GM18519 (cell line): ENCODE measurements around the gene PIK3C3.
"Not testable (repeated sequence)": the region's sequence is repeated elsewhere in the genome, so short reads cannot be mapped to it uniquely, and the experiment has no call there.

Source experiments
- ATAC-seq: cut with Tn5 transposase; IDR thresholded peaks from one replicate; pipeline ENCODE4 v1.9.1; 2021; ENCODE audit warnings: mild to moderate bottlenecking, moderate library complexity; ENCODE audit not compliant: unreplicated experiment, low FRiP score

Gene PIK3C3

DNA sequence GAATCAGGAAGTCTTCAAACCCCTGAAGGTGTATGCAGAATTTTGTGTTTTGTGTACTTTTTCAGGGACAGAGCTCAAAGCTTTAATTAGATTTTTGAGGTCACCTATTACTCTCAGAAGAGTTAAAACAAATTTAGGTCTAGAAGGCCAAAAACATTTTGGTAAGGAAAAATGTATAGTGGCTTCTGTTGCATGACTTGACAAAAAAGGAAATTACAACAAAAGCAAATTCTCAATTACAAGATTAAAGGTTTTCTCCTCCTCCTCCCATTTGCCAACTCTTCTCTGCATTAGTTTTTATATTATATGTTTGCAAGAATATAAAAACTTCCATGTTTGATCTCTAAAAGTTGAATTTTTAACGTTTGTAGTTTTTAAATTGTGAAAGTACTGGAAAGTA is 4.0 kb downstream of the PIK3C3 start:
- ATAC-seq, result no peak

DNA sequence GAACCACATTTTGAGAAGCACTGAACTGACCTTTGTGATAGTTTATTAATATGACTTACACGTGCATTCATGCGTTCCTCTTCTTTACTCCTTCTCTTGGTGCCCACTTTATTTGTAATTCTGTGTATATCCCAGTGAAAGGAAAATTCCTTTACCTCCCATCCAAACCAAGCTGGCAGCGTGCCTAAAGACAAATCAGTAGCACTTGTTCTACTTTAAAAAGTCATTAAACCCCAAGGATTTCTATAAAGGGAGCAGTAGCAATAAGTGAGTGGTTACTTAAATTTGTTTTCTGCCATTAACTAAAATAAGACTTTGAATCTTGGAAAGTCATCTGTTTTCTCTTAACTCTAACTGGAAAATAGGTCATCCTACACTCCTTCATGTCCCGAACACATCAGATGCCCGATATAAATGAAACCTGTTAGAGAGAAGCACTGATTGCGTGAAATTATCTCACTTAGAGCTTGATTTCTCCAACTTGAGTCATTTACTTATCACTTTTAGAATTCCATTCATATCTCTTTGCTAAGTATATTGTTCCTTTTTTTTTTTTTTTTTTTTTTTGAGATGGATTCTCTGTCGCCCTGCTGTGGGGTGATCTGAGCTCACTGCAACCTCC is 10.7 kb downstream of the PIK3C3 start:
- ATAC-seq, result no peak

DNA sequence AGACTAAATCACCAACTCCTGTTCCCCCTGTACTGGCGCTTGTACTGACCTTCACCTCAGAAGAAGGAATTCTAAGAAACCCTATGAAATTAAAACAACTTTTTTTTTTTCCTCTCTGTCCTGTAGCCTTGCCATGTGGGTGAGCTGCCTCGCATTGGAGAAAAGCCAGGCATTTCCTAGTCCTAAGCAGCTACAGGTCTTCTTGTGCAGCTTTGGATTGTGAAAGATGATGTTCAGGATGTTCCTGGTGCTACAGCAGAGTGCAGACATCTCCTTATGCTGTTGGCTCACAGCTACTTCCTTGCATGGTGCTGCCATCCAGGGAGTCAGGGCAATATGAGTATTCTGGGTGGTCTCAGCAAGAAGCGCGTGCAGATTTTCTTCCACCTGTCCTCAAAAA is 11.9 kb downstream of the PIK3C3 start:
- no peak for ATAC-seq

DNA sequence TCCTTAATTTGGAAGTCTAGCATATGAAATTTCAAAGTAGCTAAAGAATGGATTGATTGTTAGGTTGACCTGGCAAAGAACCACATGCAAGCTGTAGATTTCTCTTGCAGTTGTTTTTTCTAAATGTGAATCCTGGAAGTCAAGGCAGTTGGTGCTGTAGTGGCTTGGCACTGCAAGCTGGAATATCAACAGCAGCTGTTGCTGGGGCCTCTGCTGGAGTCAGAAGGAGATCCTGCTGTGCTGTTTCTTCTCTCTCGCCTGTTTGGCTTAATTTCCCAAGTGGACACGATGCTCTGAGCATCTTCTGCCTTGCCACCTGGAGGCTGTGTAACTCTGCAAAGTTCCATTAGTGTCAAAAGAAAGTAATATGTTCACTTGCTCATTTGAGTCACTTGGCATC is 12.6 kb downstream of the PIK3C3 start:
- no peak for ATAC-seq

DNA sequence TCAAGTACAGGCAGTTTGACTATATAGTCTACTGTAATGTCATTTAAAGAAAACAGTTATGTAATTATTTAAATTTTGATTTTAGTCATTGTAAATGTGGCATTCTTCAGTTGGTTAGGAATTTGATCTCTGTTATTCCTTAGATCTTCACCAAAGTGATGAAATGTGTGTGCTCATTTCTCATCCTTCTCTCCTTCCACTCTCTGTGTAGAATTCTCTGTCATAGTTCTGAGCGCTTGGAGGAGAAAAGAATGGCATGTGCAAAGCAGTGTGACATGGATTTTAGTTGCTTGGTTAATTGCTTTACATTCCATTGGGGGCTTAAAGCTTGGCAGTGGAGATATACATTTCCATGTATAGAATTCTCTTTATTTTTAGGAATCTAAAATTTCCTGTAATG is 14.8 kb downstream of the PIK3C3 start:
- no peak for ATAC-seq

DNA sequence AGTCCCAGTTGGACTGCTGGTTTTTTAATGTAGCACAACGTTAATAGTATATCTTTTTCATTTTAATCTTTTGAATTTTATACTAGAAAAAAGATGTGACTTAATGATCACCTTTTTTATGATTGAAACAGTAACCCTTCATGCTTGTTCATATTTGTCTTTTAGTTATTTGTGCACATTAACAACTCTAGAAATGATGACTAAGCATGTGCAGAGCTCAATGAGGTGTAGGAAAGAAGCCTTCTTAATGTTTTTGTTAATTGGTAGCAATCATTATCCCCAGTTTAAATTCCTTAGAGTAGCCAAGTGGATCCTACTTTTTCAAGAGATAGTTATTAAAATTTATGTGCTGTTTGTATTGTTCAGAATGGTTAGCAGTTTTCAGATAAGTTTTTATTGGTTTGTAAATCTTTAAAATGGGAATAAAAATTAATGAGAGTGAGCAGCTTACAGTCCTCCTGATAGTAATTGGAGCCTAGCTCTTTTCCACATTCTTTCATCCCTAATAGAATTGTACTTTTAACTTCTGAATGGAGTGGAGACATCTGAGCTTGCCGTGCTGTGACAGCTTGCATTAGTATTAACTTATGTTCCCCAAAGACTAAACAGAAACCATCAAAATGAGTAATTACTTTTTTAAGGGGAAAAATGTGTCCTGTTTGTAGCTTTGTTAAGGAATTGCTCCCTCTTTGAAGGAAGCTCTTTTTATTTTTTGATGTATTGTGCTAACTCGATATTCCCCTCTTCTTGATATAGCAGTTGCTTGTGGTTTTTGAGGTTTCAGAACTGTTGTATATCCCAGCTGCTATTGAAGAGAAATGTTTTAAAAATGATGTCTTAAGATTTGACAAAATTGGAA is 17.3 kb downstream of the PIK3C3 start:
- ATAC-seq, result no peak

DNA sequence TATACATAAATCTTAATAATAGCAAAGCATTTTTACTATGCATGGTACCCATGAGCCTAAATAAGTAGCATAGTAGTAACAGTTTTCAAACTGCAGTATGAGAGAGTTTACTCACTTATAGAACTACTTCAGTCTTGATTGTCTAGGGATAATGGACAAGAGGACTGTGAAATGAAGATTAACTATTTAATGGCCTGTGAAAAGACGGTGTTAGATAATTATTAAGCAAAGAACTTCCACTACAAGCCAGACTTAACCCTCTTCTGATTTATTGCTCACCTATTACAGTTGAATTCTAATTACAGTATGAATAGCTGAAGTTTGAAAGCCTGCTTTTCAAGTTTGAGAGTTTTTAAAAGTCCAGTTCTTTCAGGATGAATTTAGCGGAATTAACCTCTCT is 18.9 kb downstream of the PIK3C3 start:
- no peak for ATAC-seq

DNA sequence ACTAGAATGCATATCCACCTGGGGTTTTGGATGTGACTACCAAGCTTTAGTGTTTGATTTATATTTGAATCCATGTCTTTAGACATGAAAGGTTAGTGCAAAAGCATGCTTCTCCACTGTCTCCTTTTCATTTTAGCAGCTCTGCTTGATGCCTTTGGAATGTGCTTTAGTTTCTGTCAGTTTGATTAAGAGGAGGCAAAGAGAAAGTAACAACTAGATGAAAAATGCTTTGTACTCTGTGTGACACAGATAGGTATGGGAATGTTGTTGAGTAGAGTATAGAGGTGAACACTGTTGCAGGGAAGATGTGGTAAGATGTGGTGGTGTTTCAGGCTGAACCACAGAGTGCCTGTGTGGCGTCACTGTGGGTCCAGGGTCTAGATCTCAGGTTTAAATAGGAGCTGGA is 19.8 kb downstream of the PIK3C3 start:
- no peak for ATAC-seq

DNA sequence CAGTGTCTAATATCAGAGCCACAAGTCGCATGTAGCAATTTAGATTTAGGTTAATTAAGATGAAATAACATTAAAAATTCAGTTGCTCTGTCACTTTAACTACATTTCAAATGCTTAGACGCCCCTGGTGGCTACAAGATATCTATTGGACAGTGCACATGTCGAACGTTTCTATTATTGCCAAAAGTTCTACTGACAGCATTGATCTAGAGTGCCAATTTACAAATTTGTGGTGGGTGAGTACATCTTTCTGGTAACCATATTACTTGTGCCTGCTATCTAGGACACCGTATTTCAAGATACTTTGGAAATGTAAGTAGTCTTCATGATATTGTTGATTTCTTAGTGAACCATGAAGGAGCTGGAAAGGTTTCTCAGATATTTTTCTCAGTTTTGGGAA is 20.2 kb downstream of the PIK3C3 start:
- no peak for ATAC-seq

DNA sequence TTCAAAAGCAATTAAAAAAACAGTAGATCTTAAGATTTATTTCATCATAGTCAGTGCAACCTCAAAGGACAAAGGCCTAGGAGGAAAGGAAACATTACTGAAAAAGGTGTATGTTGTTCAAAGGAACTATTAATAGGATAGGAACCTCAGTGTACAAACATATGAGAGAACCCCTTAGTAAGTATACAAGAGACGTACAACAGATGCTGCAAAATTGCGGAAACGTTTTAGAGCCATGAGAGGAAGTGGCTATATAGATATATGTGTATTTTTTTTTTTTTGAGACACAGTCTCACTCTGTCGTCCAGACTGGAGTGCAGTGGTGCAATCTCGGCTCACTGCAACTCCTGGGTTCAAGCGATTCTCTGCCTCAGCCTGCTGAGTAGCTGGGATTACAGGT is 22.2 kb downstream of the PIK3C3 start:
- no peak for ATAC-seq

DNA sequence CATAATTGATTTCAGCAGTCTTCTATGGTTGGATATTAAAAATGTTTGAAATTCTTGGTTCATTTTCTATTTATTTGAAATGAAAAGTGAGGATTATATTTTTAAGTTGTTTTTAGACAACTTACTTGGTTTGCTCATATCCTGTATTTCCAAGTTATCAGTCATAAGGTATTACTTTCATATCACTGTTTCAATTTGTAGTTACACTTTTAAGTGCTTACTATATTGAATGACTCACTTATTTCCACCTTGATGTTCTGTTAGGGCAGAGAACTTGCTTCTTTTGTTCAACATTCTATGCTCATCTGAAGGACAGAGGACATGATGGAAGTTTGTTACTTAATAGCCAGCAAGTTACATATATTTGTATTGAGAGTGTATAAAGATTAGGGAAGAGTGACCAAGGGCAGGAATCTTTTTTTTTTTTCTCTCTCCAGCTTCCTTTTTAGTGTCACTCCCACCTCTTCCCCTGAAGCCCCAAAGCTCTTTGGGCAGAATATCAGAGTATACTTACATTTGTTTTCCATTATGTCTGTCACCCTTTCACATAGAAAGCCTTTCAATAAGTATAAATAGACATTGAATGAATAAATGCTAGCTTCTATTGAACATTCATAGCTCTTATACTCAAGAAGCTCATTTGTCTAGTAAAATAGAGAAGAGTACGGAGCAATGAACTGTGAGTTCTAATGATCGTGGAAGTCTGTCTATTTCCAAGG is 28.1 kb downstream of the PIK3C3 start:
- ATAC-seq, result peak; percentile 97

DNA sequence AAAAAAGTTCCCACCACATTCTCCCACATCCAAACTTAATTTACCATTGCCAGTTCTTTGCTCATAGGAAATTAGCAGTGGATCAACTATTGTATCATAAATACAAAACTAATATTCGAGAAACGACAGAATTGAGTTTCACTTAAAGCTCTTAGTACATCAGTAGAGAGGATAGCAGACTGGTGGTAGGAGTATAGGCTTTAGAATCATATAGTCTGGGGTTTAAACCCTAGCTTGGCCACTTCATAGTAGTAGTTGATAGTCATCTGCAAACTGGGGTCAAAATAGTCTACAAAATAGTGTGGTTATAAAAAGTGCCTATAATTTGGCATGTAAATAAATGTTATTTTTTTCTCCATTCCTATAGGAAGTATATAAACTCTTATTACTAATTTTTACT is 30.9 kb downstream of the PIK3C3 start:
- ATAC-seq, result no peak

DNA sequence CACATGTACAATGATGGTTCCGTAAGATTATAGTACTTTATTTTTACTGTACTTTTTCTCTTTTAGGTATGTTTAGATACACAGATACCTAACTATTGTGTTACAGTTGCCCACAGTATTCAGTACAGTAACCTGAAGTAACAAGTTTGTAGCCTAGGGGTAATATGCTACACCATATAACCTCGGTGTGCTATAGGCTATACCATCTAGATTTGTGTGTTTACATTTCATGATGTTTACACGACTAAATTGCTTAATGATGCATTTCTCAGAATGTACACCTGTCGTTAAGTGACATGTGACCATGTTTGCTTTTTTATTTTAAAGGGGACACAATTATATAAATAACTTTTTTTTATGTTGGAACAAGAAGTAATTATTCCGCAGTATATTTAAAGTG is 34.5 kb downstream of the PIK3C3 start:
- no peak for ATAC-seq

DNA sequence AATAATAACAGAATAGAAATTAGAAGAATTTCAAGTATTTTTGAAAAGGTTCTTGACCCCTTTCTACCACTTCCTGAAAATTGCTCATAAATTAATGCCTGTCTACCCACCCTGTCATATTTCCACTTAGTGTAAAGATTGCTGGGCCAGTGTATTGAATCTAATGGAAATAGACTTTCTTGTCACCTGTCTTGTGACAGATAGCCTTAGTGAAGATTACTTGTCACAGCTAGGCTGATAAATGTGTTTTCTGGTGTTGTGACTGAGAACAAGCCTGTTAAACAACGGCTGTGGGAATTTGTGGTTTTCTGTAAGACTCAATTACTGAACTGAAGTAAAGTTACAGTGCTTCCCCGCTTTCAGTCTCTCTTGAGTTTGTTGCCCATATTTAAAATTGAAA is 37.0 kb downstream of the PIK3C3 start:
- peak; percentile 82 for ATAC-seq

DNA sequence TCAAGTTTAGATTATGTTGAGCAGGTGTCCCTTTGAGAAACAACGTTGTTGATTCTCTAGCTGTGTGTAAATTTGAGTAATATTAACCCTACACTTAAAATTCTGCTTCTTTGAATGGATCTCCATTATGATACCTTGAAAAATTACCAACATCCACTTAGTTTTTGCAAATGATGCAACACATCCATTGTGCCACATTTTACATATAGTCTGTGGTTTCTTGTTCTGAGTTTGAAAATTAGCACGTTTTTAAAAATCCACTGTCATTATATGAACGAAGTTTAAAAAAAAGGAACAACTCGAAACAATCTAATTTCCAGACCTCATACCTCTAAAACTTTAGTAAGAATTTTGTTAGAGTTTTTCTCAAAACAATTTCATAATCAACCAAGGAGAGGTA is 37.7 kb downstream of the PIK3C3 start:
- no peak for ATAC-seq

DNA sequence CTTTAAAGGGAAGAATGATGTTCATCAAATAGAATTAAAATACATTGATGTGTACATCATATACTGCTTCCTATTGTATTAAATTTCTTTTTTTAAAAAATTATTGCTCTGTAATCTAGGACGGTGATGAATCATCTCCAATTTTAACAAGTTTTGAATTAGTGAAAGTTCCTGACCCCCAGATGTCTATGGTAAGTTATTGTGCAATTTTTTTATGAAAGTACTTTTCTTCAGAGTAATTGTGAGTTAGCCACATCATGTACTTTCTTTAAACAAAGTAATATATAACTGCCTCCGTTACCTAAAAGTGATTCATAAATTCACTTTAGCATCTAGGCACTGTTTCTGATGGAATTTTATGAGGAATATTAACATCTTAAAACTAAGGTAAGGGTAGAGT is 38.1 kb downstream of the PIK3C3 start:
- no peak for ATAC-seq

DNA sequence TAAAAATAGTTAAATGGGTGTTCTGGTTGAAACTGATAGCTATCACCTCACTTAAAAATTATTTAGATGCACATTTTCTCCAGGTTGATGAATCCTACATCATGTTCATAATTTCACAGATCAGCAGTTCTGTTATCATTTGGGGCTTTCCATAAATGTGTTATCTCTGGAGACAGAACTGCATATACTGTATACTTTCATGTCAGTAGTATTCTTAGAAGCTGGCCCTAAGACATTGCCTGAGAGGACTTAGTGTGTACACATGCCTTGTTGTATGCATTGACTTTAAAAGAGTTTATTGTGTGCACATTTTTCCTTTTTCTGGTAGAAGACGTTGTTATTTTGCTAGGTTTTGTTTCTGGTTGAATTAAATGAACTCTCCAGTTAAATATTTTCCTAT is 41.0 kb downstream of the PIK3C3 start:
- no peak for ATAC-seq

DNA sequence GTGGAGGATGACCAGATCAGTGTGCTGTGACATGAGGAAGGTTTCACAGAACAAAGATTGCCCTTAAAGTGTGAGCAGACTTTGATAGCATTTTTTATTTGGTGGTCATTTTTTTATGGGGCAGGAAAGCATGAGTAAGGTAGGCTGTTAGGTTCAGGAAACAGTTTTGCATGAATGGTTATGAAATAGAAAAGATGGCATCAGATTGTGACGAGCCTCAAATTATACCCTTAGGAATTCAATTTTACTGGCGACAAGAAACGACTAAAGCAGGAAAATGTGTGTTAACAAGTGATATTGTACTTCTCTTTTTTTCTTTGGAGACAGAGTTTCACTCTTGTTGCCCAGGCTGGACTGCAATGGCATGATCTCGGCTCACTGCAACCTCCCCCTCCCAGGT is 44.7 kb downstream of the PIK3C3 start:
- ATAC-seq, result no peak

DNA sequence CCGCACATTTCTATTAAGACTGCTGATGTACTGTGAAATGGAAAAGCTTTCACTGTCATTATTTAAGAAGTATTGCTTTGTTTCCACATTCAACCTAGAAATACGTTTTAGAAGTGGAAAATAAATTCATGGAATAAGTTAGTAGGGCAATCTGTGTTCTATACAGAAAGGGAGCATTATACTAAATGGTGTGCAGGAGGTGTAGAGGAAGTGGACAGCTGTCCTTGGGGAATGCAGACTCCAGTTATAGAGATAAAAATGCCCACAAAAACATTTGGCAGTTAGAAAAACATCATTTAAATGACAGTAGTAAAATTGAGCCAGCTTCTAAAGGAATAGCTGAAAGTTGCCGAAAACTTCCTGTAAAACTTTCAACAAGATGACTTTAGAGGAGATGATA is 46.8 kb downstream of the PIK3C3 start:
- no peak for ATAC-seq

DNA sequence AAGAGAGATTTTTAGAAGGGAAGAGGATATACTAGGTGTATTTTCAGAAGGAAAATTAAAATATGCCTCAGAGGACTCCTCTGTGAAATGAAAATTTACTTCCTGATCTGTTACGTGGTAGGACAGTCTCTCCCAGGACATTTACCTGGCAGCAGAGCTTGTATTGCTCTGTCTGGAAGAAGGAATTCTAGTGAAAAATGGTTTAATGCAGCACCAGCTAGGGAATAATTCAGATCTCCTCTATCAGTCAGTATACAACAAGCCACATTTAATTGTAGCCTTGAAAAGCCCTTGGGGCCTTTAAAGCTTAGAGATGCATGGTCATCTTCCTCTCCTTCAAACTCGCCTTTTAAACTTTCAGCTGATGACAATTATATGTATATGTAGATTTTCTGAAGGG is 49.6 kb downstream of the PIK3C3 start:
- ATAC-seq, result no peak

DNA sequence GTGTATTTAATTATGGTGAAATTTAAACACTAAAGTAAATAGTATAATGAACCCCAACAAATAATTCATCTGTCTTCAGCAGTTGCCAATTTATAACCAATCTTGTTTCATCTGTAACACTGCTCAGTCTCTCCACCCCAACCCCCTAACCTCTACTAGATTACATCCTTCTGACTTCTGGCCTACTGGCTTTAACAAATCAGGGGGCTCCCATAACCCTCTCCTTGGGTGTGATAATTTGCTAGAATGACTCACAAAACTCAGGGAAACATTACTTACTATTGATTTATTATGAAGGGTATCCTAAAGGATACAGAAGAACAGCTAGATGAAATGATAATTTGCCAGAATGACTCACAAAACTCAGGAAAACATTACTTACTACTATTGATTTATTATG is 50.7 kb downstream of the PIK3C3 start:
- ATAC-seq, result no peak

DNA sequence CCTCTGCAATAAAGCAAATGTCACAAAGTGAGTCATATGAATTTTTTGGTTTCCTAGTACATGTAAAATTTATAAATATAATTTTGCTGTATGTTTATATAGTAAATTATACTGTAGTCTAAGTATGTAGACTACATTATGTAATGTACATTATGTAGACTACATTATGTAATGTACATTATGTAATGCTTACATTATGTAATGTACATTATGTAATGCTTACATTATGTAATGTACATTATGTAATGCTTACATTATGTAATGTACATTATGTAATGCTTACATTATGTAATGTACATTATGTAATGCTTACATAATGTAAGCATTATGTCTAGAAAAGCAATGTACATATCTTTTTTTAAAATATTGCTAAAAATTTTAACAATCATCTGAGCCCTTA is 54.4 kb downstream of the PIK3C3 start:
- not testable (repeated sequence) for ATAC-seq
